Psoas muscle (tissue), 8 donors: Measurements from ENCODE around the gene APBB2. TPM values are rescaled to one million over a fixed set of nuclear protein-coding genes. Genes with fewer than 3 reads are reported as not detected.

Experiments used
- ATAC-seq, 4 donors: fragments of 200-7000 bp; cut with Tn5 transposase; one replicate each; pipeline ENCODE4 v1.9.1; 2020; ENCODE audit warnings: moderate library complexity in 3 of 4, mild to moderate bottlenecking in 2 of 4
- DNase-seq, 2 donors: peaks; one replicate each; pipeline ENCODE4 v3.0.0-alpha.2; 2020
- H3K27ac ChIP-seq: fragments of 200-600 bp; one replicate; pipeline ENCODE4 v1.8.0; 2022
- H3K27me3 ChIP-seq, 3 donors: fragments of 200-600 bp in 1 of 3; one replicate each; pipeline versions ENCODE4 v1.6.1 to v1.8.0; 2013 to 2022; ENCODE audit warnings: low read length in 2 of 3, mild to moderate bottlenecking in 2 of 3, moderate library complexity in 1 of 3; ENCODE audit not compliant: insufficient read depth in 3 of 3
- H3K36me3 ChIP-seq, 2 donors: fragments of 200-600 bp in 1 of 2; one replicate each; pipeline versions ENCODE4 v1.6.1 to v1.8.0; 2013 to 2022; ENCODE audit warnings: low read depth in 1 of 2, mild to moderate bottlenecking in 1 of 2, moderate library complexity in 1 of 2; ENCODE audit not compliant: insufficient read depth in 1 of 2
- H3K4me1 ChIP-seq: fragments of 200-600 bp; one replicate; pipeline ENCODE4 v1.8.0; 2022
- H3K4me3 ChIP-seq: fragments of 200-600 bp; one replicate; pipeline ENCODE4 v1.8.0; 2022; ENCODE audit warnings: mild to moderate bottlenecking
- H3K9me3 ChIP-seq: fragments of 200-600 bp; one replicate; pipeline ENCODE4 v1.8.0; 2022
- CTCF ChIP-seq: fragments of 200-600 bp; IDR thresholded peaks from one replicate; pipeline ENCODE4 v1.8.0; 2022; ENCODE audit warnings: antibody characterized with exemption
- WGBS, 3 donors: extraction: QIAGEN DNeasy Blood & Tissue Kit; methylation state at CpG; one replicate each; pipeline versions ENCODE4 v1.1.6 to v1.1.7; 2013; 5-methylcytosine and 5-hydroxymethylcytosine counted together
- intact Hi-C, 2 donors: fragments of 100-400 bp; cut with DNase I; formaldehyde crosslinking; loops; one replicate each; pipeline versions ENCODE4 v1.11.0 to v1.14.2; 2022
- polyA plus RNA-seq, 3 donors: library from polyadenylated mRNA; stranded (reverse); fragments of 200-250 nt; gene quantifications; one replicate each; pipeline ENCODE4 v1.2.3, GENCODE V29; 2013
- total RNA-seq, 4 donors: library from RNA; stranded (reverse); fragmentation: NEBNext Ultra II Directional in 2 of 4; extraction: Animal tissue kit (Norgen Biotek cat#: 25700) in 2 of 4; gene quantifications; one replicate each; pipeline versions ENCODE4 v1.2.1 to v1.2.4, GENCODE V29; 2021 to 2023
- donor health status: healthy with polysubstance abuse.
- donor health status: DM: no; HTN: no; CAD: no; lungs with moderate emphysema.
- donor health status: Bipolar disorder and iron deficiency.
- donor health status: healthy.
- donor health status: DM: yes; HTN: yes; CAD: no.
- donor health status: DM: no; HTN: no; CAD: no.
- donor health status: DM: no; HTN: no; CAD: no.
- donor health status: DM: yes; HTN: yes; CAD: no.

APBB2 gene
- total and polyA plus RNA-seq, 7 donors: 3.1 to 37.4 (median 11.3) TPM

DNA sequence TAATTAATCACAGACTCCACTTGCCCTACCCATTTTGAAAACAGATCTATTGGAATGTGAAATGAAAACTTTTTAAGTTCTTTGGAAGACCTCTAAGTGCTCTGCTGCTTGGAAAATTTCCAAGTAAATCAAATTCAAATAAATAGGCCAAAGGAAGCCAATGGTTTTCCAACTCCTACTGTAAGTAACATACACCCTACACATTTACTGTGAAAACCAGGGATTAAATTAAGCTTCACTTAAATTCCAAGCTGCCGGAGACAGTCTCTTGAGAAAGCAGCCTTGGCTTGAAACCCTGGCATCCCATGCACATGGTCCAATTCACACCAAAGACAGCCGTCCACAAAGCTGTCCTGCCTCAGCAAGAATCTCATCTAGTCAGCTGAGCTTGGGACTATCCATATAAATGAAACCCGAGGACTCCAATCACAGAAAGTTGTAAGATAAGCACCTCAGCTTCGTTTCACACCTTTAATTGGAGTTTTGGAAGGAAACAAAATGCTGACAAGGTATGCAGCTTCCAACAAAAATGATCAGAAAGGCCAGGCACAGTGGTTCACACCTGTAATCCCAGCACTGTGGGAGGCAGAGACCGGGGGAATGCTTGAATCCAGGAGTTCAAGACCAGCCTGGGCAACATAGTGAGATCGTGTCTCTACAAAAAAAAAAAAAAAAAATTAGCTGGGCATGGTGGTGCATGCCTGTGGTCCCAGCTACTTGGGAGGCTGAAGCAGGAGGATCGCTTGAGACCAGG lies 88.6 kb downstream of the APBB2 start:
- DNase-seq (no peak), ATAC-seq (no peak)
- H3K36me3 ChIP-seq: no peaks in the 10 kb centered on the region
- H3K4me3 ChIP-seq: no peak overlapping the region
- no peak overlapping the region for H3K27ac ChIP-seq
- H3K27me3 ChIP-seq: no peaks in the 10 kb centered on the region
- H3K9me3 ChIP-seq: no peaks in the 10 kb centered on the region
- intact Hi-C loops: no loop called here
- H3K4me1 ChIP-seq: no peaks in the 10 kb centered on the region
- WGBS, 3 donors: 51 to 65% (median 58%) methylated on average over 7 of the region's 7 CpGs
- no peak for TF ChIP-seq CTCF

DNA sequence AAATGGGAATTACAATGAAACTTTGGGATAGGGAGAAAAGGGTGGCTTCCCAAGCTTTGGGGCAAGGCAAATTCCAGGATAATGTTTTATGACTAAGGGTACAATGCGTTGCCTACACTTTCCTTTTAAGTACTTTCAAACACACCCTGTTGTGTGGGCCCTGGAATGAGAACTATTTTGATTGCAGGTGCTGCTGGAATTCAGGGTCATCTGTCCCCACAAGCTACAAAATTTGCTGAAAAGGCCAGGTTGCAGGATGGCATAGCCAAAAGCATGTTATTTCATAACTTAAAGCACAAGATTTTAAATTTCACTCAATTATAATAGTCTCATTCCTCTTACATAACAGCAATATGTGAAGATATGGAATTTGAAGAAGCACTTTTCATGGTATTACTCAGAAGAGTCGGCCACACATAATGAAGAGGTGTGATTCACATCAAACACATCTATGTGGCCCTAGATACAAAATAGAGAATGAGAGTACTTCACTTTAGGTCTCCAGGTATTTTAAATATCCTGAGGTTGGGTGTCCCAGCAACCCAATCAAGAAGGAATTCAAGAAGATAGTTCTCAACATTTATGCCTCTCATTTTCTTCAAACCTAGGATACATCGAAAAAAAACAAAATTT lies 89.3 kb downstream of the APBB2 start:
- Histone ChIP-seq H3K9me3 (no peaks in the 10 kb centered on the region), H3K27me3 (no peaks in the 10 kb centered on the region), H3K27ac (no peak overlapping the region), H3K36me3 (no peaks in the 10 kb centered on the region), H3K4me3 (no peak overlapping the region), H3K4me1 (no peaks in the 10 kb centered on the region)
- no peak for TF ChIP-seq CTCF
- intact Hi-C loops: no loop called here
- no peak for ATAC-seq
- WGBS, 3 donors: 74 to 83% (median 78%) methylated on average over 3 of the region's 3 CpGs
- no peak for DNase-seq

GRCh38 chr4:41122775-41123174 lies 91.6 kb downstream of the APBB2 start:
- 96 to 97% (median 96%) methylated on average over 7 of the region's 7 CpGs for WGBS, 3 donors
- H3K9me3 ChIP-seq: no peaks in the 10 kb centered on the region
- intact Hi-C loops: no loop called here
- DNase-seq (no peak), ATAC-seq (no peak)
- H3K4me3 ChIP-seq: no peak overlapping the region
- H3K4me1 ChIP-seq: no peaks in the 10 kb centered on the region
- no peaks in the 10 kb centered on the region for H3K36me3 ChIP-seq
- TF ChIP-seq CTCF: no peak
- H3K27me3 ChIP-seq: no peaks in the 10 kb centered on the region
- no peak overlapping the region for H3K27ac ChIP-seq

- H3K9me3 ChIP-seq: no peaks in the 10 kb centered on the region
- H3K4me3 ChIP-seq: no peak overlapping the region
- ATAC-seq: no peak
- no peak overlapping the region for H3K27ac ChIP-seq
- TF ChIP-seq CTCF: no peak
- H3K27me3 ChIP-seq: no peaks in the 10 kb centered on the region
- no peak for DNase-seq
- intact Hi-C loops: no loop called here
- no peaks in the 10 kb centered on the region for H3K4me1 ChIP-seq
- no peaks in the 10 kb centered on the region for H3K36me3 ChIP-seq
Observed at GRCh38 chr4:41122309-41122708, 92.0 kb downstream of the APBB2 start.

- no peak for ATAC-seq
- WGBS, 3 donors: 90 to 98% (median 97%) methylated on average over 2 of the region's 2 CpGs
- H3K9me3 ChIP-seq: no peaks in the 10 kb centered on the region
- no peaks in the 10 kb centered on the region for H3K27me3 ChIP-seq
- no peak for DNase-seq
- intact Hi-C loops: no loop called here
- H3K36me3 ChIP-seq: no peaks in the 10 kb centered on the region
- no peaks in the 10 kb centered on the region for H3K4me1 ChIP-seq
- no peak overlapping the region for H3K4me3 ChIP-seq
- H3K27ac ChIP-seq: no peak overlapping the region
- TF ChIP-seq CTCF: no peak
Observed at GRCh38 chr4:41121906-41122305, 92.4 kb downstream of the APBB2 start.
